Activated T-cell treated with anti-CD3 and anti-CD28 coated beads, Interleukin-2, amount 50 U/mL, for 4 hours (primary cell): Measurements from ENCODE around the gene BBOX1. TPM values are rescaled to one million over a fixed set of nuclear protein-coding genes. Genes with fewer than 3 reads are reported as not detected.

Experiments
- total RNA-seq, 3 donors: library from RNA; stranded (reverse); gene quantifications; one replicate each; pipeline ENCODE4 v1.2.1, GENCODE V29; 2021

The BBOX1 gene
- total RNA-seq, 3 donors from 2014 or later: not detected

Other genes starting within 250 kb of the BBOX1 start
- not detected for gene FIBIN, start 46.7 kb upstream of the BBOX1 start, total RNA-seq